ENCODE measurements around the gene MCUB. TPM values are rescaled to one million over a fixed set of nuclear protein-coding genes. Genes with fewer than 3 reads are reported as not detected.
"Not testable (repeated sequence)": the region's sequence is repeated elsewhere in the genome, so short reads cannot be mapped to it uniquely, and the experiment has no call there.

MCUB gene
- total and polyA plus RNA-seq, 9 donors, result 7.4 to 10.8 (median 9.2) TPM

DNA sequence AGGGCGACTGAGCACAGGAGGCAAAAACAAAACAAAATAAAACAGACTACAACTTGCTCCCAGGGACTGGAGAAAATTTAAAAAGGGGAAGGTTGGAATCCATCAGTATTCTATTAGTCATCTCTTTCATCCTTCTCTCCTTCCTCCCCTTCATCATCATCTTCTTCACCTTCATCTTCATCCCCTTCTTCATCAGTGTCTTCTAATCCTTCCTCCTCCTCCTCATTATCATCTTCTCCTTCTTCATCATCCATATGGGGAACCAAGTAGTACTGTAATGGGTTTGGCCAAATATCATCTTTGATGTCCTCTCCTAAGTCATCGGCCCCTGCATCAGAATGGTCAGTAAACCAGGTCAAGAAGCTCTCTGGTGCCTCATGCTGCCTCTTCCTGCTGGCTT, 6.9 kb upstream of the MCUB start:
- Histone ChIP-seq H3K4me3 (ENCODE audit: low read length) (no peak overlapping the region), H3K4me1 (ENCODE audit: control insufficient read depth, insufficient read depth, low read length) (no peaks in the 10 kb centered on the region), H3K9me3 (replicated peaks; ENCODE audit: control insufficient read depth, low read depth, low read length) (no peaks in the 10 kb centered on the region), H3K27me3 (ENCODE audit: control insufficient read depth, insufficient read depth, low read length) (no peaks in the 10 kb centered on the region), H3K27ac (ENCODE audit: low read length) (no peak overlapping the region), H3K36me3 (ENCODE audit: control insufficient read depth, insufficient read depth, low read length) (no peaks in the 10 kb centered on the region)
- no peak for DNase-seq
- 100% methylated on average over 1 of the region's 2 CpGs for WGBS (ENCODE audit: insufficient coverage)

DNA sequence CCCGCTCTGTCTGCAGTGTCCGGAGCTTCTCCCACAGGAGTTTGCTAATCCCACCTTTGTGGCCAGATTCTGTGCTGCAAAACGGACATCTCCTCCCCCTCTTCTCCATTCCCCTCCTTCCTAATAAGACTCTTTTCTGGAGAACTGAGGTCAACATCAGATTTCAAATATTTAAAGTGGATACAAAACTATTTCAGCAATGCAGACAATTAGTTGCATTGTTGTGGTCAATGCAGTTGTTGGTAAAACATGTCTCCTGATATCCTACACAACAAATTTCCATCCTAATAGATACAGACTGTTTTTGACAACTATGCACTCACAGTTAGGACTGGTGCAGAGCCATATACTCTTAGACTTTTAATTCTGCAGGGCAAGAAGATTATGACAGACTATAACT, 5.1 kb upstream of the MCUB start:
- Histone ChIP-seq H3K4me3 (ENCODE audit: low read length) (no peak overlapping the region), H3K27ac (ENCODE audit: low read length) (no peak overlapping the region), H3K36me3 (ENCODE audit: control insufficient read depth, insufficient read depth, low read length) (no peaks in the 10 kb centered on the region), H3K4me1 (ENCODE audit: control insufficient read depth, insufficient read depth, low read length) (peaks cover 5% of the 10 kb centered on the region), H3K9me3 (replicated peaks; ENCODE audit: control insufficient read depth, low read depth, low read length) (no peaks in the 10 kb centered on the region), H3K27me3 (ENCODE audit: control insufficient read depth, insufficient read depth, low read length) (no peaks in the 10 kb centered on the region)
- 94% methylated on average over 2 of the region's 3 CpGs for WGBS (ENCODE audit: insufficient coverage)
- no peak for DNase-seq

DNA sequence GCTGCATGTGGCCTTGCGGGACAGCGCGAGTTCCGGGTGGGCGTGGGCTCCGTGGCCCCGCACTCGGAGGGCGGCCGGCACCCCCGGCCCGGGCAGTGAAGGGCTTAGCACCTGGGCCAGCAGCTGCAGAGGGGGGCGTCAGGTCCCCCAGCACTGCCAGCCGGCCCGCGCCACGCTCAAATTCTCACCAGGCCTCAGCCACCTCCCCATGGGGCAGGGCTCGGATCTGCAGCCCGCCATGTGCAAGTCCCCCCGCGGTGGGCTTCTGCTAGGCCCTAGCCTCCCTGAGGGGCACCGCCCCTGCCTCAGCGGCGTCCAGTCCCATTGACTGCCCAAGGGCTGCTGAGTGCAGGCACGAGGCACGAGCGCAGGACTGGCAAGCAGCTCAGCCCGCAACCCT, 2.6 kb upstream of the MCUB start:
- 97% methylated on average over 21 of the region's 28 CpGs for WGBS (ENCODE audit: insufficient coverage)
- no peaks in the 10 kb centered on the region for H3K27me3 ChIP-seq (ENCODE audit: control insufficient read depth, insufficient read depth, low read length)

DNA sequence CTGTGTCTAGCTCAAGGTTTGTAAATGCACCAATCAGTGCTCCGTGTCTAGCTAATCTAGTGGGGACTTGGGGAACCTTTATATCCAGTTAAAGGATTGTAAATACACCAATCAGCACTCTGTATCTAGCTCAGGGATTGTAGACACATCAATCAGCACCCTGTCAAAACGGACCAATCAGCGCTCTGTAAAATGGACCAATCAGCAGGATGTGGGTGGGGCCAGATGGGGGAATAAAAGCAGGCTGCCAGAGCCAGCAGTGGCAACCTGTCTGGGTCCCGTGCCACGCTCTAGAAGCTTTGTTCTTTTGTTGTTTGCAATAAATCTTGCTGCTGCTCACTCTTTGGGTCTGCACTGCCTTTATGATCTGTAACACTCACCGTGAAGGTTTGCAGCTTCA, 2.0 kb upstream of the MCUB start:
- not testable (repeated sequence) for DNase-seq; H3K4me3 ChIP-seq (ENCODE audit: low read length); H3K36me3 ChIP-seq (ENCODE audit: control insufficient read depth, insufficient read depth, low read length); H3K27ac ChIP-seq (ENCODE audit: low read length); H3K9me3 ChIP-seq (replicated peaks; ENCODE audit: control insufficient read depth, low read depth, low read length); H3K4me1 ChIP-seq (ENCODE audit: control insufficient read depth, insufficient read depth, low read length); H3K27me3 ChIP-seq (ENCODE audit: control insufficient read depth, insufficient read depth, low read length)
- WGBS (ENCODE audit: insufficient coverage), result 90% methylated on average over 4 of the region's 6 CpGs

More for the DNA sequence above, 2.6 kb upstream of the MCUB start:
- H3K9me3 ChIP-seq (replicated peaks; ENCODE audit: control insufficient read depth, low read depth, low read length), result no peaks in the 10 kb centered on the region
- no peak overlapping the region for H3K27ac ChIP-seq (ENCODE audit: low read length)
- no peak for DNase-seq
- no peaks in the 10 kb centered on the region for H3K36me3 ChIP-seq (ENCODE audit: control insufficient read depth, insufficient read depth, low read length)
- H3K4me3 ChIP-seq (ENCODE audit: low read length), result no peak overlapping the region
- H3K4me1 ChIP-seq (ENCODE audit: control insufficient read depth, insufficient read depth, low read length), result peaks cover 5% of the 10 kb centered on the region

DNA sequence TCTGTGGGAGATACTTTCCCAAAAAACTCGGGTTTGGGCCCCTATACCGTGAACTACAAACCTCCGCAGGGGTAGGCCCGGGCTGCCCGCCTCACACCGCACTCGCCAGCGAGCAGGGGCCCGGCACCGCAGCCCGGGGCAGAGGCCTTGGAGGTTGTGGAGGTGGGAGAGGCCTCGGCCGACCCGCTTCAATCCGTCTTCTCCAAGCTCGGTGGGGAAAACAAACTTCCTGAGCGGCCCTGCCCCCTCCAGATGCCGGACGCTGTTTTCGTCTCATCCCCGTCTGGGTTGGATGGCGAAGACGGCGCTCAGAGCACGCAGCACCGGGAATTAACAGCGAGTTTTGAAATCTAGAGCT, 442 bp upstream of the MCUB start:
- Histone ChIP-seq H3K27me3 (ENCODE audit: control insufficient read depth, insufficient read depth, low read length) (no peaks in the 10 kb centered on the region), H3K4me3 (ENCODE audit: low read length) (peak overlapping the region; percentile 51), H3K9me3 (replicated peaks; ENCODE audit: control insufficient read depth, low read depth, low read length) (no peaks in the 10 kb centered on the region), H3K27ac (ENCODE audit: low read length) (peak overlapping the region; percentile 86), H3K4me1 (ENCODE audit: control insufficient read depth, insufficient read depth, low read length) (peaks cover 5% of the 10 kb centered on the region), H3K36me3 (ENCODE audit: control insufficient read depth, insufficient read depth, low read length) (no peaks in the 10 kb centered on the region)
- WGBS (ENCODE audit: insufficient coverage), result 0% methylated on average over 24 of the region's 27 CpGs
- DNase-seq, result no peak

DNA sequence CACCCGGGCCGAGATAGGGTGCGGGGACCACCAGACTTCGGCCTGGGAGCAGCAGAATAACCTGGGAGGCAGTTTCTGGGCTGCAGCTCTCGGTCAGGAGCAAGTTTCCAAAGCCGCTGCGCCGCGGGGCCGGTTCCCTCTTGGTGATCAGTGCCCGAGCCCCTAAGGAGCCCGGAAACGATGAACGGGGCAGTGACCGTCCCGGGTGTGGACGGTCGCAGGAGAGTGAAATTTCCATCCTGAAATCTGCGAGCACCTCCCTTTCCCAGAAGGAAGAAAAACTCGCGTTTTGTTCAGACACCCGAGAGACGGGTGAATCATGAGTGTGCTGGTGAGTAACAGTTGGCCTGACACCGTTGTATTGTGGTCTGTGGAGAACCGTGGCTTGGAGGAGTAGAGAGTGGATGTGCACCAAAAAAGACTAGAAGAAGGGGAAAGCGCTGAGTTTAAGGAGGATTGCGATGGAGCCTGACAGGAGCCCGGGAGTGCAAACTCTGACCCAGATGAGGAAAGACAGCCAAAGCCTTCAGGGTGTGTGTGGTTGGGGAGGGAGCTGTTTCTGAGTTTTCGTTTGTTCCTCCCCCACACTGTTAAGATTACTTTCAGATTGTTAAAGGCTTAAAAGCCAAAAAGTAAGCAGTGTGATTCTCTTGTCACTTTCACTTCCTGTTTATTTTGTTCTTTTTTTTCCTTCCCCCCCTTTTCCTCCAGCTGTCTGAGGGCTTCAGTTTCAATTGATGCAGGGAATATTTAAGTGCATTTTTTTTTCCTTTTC, 828 bp downstream of the MCUB start:
- Histone ChIP-seq H3K27me3 (ENCODE audit: control insufficient read depth, insufficient read depth, low read length) (no peaks in the 10 kb centered on the region), H3K9me3 (replicated peaks; ENCODE audit: control insufficient read depth, low read depth, low read length) (no peaks in the 10 kb centered on the region), H3K4me3 (ENCODE audit: low read length) (peak overlapping the region; percentile 51), H3K36me3 (ENCODE audit: control insufficient read depth, insufficient read depth, low read length) (no peaks in the 10 kb centered on the region), H3K27ac (ENCODE audit: low read length) (peak overlapping the region; percentile 92), H3K4me1 (ENCODE audit: control insufficient read depth, insufficient read depth, low read length) (peaks cover 5% of the 10 kb centered on the region)
- peak; percentile 80 for DNase-seq
- WGBS (ENCODE audit: insufficient coverage), result 0% methylated on average over 28 of the region's 29 CpGs

DNA sequence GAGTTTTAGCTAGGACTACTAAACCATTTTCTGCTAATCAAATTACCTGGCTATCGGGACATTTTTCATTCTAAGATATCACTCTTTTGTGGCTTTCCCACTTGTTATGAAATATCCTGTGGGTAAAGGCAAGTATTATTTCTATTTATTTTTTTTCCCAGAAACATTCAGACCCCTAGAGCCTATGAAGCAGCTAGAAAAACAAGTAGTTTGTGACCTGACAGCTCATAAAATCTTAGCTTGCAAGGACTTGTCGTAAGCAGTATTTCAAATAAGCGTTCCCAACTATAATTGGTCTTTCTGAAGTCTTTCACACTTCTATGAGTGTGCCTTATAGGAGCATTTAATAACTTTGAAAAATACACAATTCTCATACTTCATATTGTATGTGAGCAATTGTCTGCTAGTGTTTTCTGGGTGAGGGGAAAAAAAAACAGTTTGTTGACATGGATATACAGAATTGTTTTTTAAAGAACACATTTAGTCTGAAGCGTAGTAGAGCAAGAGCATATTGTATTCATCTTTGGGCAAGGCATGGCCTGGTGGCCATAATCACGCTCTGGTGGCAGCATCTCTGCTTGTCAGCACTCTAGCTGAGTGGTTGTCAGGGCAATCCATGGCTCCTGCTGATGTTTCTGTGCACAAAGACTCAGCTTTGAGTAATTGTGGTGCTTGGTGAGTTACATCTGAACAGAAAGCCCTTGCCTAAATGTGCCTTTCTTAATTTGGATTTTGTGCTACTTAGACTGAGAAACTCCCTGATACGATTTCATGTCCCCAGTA, 2.6 kb downstream of the MCUB start:
- DNase-seq, result no peak
- H3K4me1 ChIP-seq (ENCODE audit: control insufficient read depth, insufficient read depth, low read length), result peaks cover 5% of the 10 kb centered on the region
- H3K9me3 ChIP-seq (replicated peaks; ENCODE audit: control insufficient read depth, low read depth, low read length), result no peaks in the 10 kb centered on the region
- H3K27ac ChIP-seq (ENCODE audit: low read length), result no peak overlapping the region
- no peaks in the 10 kb centered on the region for H3K27me3 ChIP-seq (ENCODE audit: control insufficient read depth, insufficient read depth, low read length)
- H3K4me3 ChIP-seq (ENCODE audit: low read length), result no peak overlapping the region
- 55% methylated on average over 2 of the region's 6 CpGs for WGBS (ENCODE audit: insufficient coverage)
- H3K36me3 ChIP-seq (ENCODE audit: control insufficient read depth, insufficient read depth, low read length), result no peaks in the 10 kb centered on the region

DNA sequence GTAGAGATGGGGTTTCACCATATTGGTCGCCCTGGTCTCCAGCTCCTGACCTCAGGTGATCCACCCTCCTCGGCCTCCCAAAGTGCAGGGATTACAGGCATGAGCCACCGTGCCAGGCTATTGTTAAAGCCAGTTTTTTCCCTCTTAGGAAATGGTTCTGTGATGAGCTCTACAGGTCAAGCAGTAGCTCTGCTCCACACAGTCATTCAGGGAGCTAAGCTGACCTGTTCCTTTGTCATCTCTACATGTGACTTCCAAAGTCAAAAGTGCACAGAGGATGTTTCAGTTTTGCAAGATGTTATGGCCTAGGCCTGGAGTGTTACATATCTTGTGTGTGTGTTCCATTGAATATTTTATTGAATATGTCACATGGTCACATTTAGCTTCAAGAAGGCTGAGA, 11.4 kb downstream of the MCUB start:
- Histone ChIP-seq H3K36me3 (ENCODE audit: control insufficient read depth, insufficient read depth, low read length) (no peaks in the 10 kb centered on the region), H3K4me1 (ENCODE audit: control insufficient read depth, insufficient read depth, low read length) (no peaks in the 10 kb centered on the region), H3K27ac (ENCODE audit: low read length) (no peak overlapping the region), H3K27me3 (ENCODE audit: control insufficient read depth, insufficient read depth, low read length) (no peaks in the 10 kb centered on the region), H3K9me3 (replicated peaks; ENCODE audit: control insufficient read depth, low read depth, low read length) (peaks cover 10% of the 10 kb centered on the region), H3K4me3 (ENCODE audit: low read length) (no peak overlapping the region)
- DNase-seq, result no peak
- WGBS (ENCODE audit: insufficient coverage), result 83% methylated on average over 3 of the region's 3 CpGs

DNA sequence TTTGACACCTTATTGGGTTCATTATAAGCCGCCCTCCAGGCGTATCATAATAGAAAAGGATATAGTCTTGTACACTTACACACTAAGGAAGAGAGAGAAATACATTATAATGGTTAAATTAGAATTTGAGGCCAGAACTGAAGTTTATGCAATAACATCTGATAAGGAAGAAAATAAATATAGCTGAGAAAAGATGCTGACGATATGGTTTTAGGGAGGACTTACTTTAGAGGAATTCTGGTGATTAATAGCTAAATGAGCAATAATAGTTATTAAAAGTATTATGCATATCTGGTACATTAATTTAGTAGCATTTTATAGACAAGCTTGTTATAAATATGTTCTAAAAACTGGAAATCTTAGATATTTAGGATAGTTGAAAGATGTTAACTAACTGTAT, 12.1 kb downstream of the MCUB start:
- Histone ChIP-seq H3K27me3 (ENCODE audit: control insufficient read depth, insufficient read depth, low read length) (no peaks in the 10 kb centered on the region), H3K4me3 (ENCODE audit: low read length) (no peak overlapping the region), H3K36me3 (ENCODE audit: control insufficient read depth, insufficient read depth, low read length) (no peaks in the 10 kb centered on the region), H3K27ac (ENCODE audit: low read length) (no peak overlapping the region), H3K4me1 (ENCODE audit: control insufficient read depth, insufficient read depth, low read length) (no peaks in the 10 kb centered on the region), H3K9me3 (replicated peaks; ENCODE audit: control insufficient read depth, low read depth, low read length) (peaks cover 10% of the 10 kb centered on the region)
- DNase-seq, result no peak
- WGBS (ENCODE audit: insufficient coverage), result no CpG with 5 or more reads among the region's 3 CpGs

DNA sequence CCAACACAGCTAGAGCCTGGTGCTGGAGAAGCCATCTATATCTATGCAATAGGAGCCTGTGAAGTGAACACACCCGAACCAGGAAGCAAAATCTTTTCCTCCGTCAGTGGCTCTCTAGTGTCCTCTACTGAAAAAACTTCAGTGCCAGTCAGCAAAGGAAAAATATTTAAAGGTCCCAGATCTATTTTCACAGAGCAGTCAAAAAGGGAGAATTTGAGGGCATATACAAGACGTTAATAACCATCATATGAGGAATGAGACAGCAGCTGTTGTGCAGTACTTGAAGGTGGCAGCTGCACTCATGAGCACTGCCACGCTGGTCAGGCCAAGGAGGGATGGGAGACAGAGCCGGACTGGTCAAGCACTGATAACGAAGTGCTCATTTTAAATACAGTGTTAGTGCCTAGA, 14.4 kb downstream of the MCUB start:
- Histone ChIP-seq H3K27me3 (ENCODE audit: control insufficient read depth, insufficient read depth, low read length) (no peaks in the 10 kb centered on the region), H3K27ac (ENCODE audit: low read length) (no peak overlapping the region), H3K4me3 (ENCODE audit: low read length) (no peak overlapping the region), H3K9me3 (replicated peaks; ENCODE audit: control insufficient read depth, low read depth, low read length) (peaks cover 10% of the 10 kb centered on the region), H3K4me1 (ENCODE audit: control insufficient read depth, insufficient read depth, low read length) (no peaks in the 10 kb centered on the region), H3K36me3 (ENCODE audit: control insufficient read depth, insufficient read depth, low read length) (no peaks in the 10 kb centered on the region)
- 63% methylated on average over 4 of the region's 6 CpGs for WGBS (ENCODE audit: insufficient coverage)
- DNase-seq, result peak; percentile 53

Data from muscle of leg (tissue), 11 donors.